AG08395 (cell line): ENCODE data around the gene TNFAIP1.
A peak's percentile ranks its signal among the peaks of the same experiment; 100 is the strongest.
"Not testable (repeated sequence)": the region's sequence is repeated elsewhere in the genome, so short reads cannot be mapped to it uniquely, and the experiment has no call there.

Experiments used
- DNase-seq: peaks from one replicate; pipeline ENCODE4 v3.0.0; 2012; ENCODE audit warnings: mixed read lengths, low spot score

Gene TNFAIP1, protein sequence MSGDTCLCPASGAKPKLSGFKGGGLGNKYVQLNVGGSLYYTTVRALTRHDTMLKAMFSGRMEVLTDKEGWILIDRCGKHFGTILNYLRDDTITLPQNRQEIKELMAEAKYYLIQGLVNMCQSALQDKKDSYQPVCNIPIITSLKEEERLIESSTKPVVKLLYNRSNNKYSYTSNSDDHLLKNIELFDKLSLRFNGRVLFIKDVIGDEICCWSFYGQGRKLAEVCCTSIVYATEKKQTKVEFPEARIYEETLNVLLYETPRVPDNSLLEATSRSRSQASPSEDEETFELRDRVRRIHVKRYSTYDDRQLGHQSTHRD

DNA sequence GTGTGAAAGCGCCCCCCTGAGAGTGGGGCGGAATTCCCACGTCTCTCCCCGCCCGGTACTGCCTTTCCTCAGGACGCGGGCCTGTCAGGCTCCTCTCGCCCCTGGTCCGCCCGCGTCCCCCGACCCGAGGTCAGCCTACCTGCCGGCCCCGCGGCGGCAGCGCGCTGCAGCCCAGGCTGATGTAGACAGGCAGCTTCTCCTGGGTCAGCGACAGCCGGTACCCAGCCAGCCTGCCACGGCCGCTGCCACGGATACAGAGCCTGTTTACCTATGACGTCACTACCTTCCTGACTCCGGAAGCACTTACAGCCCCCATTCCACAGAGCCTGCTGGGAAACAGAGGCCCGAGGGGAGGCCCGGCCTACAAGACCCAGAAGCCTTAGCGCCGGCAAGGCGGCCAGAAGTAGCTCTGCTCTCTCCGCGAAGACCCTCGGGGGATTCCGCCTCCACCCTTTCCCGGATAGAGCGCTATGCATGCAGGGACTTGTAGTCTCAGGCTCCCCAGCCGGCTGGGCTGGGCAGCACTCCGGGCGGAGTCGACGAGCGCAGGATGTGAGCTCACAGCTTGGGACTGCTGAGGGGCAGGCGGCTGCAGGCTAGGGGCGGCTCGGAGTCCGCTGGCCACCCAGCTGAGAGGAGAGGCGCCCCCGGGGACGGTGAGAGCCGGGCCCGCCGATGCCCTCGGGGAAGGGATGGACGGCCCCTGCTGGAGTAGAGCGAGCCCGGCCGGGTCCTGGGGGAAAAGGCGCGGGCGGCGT, at the start of gene TNFAIP1, which contains the start of gene IFT20:
TNFAIP1 (plus strand) TSS at position 561 of the 758 bp plus-strand sequence. CDS start 3,761 bp downstream, outside the sequence.
IFT20 (minus strand) TSS at position 272 of the 758 bp plus-strand sequence. CDS start 3,487 bp downstream, outside the sequence.
- DNase-seq: peak; percentile 96

DNA sequence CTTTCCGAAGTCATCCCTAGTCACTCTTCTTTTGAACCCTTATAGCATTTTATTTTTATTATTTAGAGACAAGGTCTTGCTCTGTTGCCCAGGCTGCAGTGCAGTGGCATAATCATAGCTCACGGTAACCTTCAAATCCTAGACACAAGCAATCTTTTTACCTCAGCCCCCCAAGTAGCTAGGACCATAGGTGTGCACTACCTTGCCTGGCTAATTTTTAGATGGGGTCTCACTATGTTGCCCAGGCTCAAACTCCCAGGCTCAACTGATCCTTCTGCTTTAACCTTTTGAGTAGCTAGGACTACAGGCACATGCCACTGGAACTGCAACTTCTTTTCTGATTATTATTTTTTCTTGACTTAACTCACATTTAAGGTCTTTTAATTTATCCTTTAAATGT, 49.6 kb upstream of the TNFAIP1 start:
- no peak for DNase-seq

DNA sequence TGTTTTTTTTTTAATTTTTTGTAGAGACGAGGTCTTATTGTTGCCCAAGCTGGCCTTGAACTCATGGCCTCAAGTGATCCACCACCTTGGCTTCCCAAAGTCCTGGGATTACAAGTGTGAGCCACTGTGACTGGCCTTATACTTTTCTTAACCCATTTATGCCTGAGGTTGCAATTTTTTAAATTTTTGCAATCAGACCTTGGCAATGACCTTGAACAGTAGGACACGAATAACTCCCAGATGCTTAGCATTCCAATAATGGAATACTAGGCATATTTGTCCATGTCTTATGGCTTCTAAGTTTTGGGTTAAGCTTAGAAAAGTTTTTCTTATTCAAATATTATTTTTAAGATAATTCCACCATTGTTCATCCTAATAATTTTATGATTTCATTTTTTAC, 44.9 kb upstream of the TNFAIP1 start:
- no peak for DNase-seq

DNA sequence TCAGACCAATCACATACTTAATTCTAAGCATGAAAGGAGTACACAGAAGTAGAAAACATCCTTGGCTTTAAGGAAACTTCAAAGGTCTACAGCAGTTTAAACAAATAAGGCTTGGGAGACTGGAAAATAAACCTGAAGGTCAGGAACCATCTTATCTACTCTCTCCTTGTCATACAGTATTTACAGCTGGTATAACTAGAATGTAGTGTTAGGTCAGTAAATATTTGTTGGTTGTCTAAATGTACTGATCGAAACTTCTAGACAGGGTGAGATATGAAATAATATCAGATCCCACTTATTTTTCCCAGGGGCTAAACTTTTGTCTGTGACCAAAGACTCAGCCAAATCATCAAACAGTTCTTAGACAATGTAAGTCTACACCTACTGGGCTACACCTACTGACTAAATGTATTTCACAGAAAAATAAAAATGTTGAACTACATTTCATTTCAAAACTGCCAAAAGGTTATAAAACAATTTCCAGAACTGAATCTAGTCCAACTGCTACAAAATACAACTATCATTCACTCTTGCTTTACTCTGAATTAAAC, 43.7 kb upstream of the TNFAIP1 start:
- no peak for DNase-seq

DNA sequence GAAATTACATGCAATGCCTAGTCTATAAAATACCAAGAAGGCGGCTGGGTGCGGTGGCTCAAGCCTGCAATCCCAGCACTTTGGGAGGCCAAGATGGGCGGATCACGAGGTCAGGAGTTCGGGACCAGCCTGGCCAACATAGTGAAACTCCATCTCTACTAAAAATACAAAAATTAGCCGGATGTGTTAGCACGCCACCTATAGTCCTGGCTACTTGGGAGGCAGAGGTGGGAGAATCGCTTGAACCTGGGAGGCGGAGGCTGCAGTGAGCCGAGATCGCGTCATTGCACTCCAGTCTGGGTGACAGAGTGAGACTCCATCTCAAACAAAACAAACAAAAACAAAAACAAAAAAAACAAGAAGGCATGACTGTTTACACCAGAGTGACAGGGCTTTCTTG, 42.7 kb upstream of the TNFAIP1 start:
- not testable (repeated sequence) for DNase-seq

DNA sequence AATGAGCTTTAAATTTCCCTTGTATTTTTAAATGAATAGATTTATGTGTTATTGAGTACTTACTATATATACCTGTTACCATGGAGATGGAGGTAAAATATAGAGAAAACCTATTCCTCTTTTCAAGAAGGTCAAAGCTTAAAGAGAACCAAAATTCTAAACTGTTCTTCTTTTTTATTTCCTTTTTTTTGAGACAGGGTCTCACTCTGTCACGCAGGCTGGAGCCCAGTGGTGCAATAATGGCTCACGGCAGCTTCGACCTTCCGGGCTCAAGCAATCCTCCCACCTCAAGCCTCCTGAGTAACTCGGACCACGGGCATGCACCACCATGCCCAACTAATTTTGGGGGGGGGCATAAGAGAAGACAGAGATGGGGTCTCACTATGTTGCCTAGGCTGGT, 41.6 kb upstream of the TNFAIP1 start:
- no peak for DNase-seq

DNA sequence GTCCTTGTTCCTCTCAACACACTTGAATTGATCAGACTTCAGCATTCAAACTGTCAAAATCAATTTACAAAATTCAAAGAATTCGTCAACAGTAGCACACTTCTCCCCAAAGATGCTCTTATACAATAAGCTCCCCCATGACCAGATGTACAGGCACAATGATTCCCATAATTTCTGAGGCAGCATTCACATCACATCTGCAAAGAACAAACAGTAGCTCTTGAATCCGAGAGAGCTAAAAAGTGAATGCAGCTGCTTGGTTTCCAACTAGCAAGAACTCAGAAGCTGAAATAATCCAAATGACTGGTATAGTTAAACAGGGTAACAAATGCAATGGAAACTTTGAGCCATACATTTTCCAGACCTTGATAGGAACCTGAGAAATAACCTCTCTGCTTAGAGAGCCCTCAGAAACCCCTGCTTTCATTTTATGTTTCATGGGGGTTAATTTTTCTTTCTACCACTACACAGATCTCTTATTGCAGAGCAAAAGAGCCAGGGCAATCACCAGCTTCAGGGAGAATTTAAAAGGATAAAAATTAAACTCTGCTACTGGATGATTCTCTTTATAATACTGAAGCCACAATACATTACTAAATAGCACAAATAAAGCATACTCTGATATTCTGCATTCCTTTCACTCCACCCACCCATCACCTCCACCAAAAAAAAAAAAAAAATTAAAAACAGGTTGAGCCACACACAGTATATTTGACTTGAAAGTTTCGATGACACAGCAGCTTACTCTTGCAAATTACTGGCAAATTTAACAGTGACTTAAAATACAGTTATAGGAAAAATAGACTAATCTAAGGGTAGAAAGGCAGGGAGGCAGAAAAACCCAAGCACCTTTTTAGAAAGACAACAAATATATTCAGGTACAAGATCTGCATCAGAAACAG, 39.6 kb upstream of the TNFAIP1 start:
- no peak for DNase-seq

DNA sequence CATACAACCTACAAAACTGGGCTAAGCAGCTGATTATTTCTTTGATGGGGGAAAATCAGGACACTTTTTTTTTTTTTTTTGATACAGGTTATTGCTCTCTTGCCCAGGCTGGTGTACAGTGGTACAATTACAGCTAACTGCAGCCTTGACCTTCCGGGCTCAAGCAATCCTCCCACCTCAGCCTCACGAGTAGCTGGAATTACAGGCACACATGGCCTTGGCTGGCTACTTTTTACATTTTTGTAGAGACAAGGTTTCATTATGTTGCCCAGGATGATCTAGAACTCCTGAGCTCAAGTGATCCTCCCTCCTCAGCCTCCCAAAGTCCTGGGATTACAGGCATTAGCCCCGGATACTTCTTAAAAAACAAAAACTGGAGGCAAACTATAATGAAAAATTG, 37.1 kb upstream of the TNFAIP1 start:
- DNase-seq: no peak

DNA sequence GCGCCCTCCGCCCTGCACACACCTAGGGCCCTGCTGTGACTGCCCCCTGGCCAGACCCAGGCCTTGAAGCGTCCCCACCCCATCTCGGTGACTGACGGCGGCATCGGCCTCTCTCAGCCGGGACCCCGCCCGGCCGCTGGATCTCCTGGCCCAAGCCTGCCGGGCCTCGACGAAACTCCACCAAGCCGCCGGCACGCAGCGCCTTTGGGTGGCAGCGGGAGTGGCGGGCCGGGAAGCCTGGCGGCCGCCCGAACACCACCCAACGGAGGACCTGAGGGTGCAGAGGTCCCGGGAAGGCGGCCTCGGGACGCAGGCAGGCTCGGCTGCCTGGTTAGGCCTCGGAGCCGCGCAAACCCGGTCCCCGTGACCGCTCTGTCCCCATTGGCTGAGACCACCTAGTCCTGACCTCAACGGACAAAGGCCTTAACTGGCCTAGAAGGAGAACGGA, 28.6 kb upstream of the TNFAIP1 start:
- DNase-seq: no peak

DNA sequence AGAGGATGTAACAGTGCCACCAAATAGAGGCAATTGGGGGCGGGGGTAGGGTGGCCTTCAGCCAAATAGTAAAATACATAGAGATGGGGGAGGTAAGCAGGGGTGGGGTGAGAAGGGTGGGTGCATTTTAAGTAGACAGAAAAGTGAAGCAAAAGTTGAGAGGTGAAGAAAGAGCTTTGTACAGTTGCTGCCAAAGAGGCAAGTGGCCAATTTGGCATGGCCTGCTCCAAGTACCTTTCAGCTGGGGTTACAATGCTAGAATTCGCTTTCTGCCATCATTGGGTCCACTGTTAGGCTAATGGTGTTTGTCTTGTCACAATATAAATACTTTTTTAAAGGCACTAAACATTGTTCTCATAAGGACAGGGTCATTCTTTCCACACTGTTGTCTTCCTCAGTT, 21.7 kb upstream of the TNFAIP1 start:
- no peak for DNase-seq

DNA sequence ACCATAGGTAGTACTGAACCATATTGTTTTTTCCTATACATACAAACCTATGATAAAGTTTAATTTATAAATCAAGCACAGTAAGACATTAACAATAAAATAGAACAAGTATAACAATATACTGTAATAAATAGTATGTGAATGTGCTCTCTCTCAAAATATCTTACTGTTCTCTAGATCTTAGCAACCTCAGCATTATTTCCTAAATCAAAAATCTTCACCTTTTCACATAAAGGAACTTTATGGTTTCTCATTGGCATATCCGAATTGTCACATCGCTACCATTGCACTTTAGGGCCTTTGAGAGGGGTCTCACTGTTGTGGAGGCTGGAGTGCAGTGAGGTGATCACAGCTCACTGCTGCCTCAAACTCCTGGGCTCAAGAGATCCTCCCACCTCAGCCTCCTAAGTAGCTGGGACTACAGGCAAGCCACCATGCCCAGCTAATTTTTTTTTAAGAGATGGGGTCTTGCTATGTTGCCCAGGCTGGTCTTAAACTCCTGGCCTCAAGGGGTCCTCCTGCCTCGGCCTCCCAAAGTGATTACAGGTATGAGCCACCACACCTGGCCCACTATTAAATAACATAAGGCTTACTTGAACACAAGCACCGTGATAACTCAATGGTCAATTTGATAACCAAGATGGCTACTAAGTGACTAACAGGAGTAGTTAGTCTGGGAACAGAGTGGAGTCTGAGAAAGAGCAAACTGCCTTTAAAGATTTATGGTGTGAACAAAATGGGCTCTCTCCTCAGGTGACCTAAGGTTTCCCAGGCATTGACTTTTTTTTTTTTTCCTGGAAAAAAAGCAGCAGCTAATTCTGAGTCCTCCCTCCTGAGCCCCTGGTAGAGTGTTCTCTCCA, 19.5 kb upstream of the TNFAIP1 start:
- DNase-seq: no peak

DNA sequence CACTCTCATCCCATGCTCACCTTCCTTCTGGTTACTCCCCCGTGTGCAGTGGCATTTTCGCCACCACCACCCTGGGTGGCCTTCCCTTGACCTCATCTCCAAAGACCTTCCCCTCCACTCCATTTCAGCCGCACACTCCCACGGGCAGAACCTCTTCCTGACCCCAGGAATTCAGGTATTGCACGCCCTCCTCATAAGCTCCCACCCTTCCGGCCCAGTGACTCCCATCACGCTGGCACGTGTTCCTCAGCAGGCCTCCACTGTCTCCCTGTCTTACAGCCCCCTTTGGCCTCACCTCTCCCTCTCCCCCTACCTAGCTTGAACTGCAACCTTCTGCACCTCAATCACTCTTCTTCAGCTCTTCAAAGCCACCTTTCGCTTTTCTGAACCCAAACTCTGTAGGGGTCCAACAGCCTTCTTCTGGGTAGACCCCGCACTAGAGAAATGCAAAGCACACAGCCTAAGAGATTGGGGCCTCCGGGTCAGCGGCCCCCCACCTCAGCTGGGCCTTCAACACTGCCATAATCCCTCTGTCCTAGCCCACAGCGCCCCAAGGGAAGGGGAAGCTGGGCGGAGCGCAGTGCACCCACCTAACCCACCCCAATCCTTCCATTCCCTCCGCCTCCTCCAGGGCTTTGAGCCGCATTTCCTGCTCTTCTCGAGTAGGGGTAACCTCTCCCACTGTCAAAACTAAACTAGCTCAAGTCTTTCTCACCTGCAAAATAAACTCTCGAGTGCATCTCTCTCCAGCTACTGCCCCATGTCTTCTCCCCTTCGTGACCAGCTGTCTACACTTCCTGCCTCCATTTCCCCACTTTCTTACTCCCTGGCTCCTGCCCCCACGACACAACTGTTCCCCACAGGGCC, 18.2 kb upstream of the TNFAIP1 start:
- no peak for DNase-seq

DNA sequence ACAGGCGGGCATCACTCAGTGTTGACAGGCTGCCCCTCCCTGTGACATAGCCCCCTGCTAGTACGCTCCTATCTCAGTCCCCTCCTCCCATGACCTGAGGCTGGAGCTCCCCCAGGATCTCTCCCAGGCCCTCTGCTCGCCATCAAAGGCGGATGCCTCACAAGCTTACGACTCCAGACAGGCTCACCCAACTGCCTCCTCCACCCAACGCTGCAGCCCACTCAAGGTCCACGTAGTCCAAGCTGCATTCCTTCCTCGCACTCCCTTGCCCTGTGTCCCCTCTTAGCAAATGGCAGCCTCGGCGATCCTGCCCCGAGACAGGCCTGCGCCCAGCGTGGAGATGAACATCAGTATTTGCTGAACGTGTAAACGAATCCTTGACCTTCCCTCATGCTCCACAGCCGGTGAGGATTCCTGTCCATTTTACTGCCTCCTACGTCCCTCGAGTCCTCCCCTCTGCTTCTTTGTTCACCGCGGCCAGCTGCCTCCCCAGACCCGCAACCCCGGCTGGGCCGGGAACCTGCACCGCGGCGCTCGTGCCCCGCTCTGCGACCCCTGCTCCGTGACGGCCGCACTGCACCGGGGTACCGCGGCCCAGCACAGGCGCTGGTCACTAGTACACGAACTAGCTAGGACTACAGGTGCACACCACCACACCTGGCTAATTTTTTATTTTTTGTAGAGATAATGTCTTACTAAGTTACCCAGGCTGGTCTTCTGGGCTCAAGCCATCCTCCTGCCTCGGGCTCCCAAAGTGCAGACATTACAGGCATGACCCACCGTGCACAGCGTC, 17.4 kb upstream of the TNFAIP1 start:
- DNase-seq: no peak

DNA sequence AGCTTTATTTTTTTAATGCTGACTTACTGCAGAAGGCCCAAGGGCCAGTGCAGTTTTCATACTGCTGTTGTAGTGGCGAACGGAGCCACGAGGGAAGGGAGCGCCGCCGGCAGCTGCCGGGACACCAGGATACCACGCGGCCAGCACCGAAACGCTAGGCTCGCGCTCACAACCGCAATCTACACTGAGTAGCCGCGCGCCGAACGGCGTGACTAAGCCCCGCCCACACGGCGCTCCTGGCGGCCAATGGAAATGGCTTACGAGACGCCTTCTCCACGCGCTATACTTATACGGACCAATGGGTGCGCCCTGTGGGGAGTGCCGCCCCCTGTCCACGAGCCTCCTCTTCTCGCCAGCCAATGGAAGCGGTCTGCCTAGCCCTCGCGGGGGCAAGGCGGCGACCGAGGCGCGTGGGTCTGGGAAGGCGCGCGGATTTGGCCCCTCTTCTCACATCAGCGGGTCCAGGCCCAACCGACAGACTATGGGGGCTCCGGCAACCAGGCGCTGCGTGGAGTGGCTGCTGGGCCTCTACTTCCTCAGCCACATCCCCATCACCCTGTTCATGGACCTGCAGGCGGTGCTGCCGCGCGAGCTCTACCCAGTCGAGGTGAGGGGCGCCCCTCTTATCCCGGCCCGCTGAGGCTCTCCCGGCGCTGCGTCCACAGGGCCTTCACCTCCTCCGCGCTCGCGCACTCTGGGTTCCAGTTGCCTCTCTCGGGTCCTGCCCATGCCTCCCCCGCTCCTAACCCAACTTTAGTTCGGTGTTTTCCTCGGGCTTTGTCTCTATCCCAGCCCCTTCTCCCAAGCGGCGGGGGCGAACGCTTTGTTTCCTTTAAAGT, 16.6 kb upstream of the TNFAIP1 start, which contains the start of gene TMEM97:
TMEM97 (plus strand) TSS at position 442 of the 839 bp plus-strand sequence; CDS start at position 482, 40 bp downstream.
- DNase-seq: peak; percentile 97

DNA sequence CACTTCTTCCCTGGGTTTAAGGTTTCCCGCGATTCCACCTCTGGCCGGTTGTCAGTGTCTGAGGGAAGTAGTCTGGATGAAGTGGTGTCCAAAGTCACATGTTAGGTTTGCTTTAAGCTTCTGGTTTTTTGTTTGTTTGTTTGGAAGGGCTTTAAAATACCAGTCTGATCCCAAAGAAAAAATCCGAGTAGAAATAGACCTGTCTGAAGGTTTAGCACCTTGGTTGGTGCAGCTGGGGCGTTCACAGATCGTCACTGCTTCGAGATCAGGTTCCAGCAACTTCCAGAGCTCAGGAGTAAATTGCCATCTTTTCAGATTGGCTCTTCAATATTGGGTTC, 16.0 kb upstream of the TNFAIP1 start:
- no peak for DNase-seq

DNA sequence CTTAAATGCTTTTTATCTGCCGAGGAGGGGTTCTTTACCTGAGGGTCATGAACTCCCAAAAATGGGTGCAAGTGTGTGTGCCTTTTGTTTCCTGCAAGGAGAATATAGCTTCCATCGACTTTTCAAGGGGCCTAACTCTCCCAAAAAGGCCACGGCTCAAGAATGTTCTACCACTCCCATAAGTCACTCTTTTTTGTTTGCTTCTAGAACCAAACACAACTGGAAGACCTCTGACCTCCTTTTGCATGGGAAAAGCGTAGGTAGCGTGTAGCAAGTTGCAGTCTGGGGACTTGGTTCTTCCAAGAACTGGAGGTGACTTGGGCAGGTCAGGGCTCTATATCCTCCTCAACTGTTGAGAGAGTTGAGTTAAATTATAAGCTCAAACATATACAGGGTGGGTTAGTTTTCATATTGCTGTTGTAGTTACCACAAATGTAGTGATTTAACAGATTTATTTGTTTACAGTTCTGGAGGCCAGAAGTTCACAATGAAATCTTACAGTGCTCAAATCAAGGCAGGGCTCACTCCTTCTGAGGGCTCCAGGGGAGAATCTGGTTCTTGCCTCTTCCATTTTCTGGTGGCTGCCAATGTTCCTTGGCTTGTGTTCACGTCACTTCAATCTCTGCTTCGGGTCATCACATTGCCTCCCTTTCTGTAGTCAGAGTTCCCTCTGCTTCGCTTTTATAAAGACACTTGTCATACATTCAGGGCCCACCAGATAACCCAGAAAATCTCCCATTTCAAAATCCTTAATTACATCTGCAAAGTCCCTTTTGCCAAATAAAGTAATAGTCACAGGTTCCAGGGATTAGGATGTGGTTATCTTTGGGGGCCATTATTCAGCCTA, 15.1 kb upstream of the TNFAIP1 start:
- no peak for DNase-seq

DNA sequence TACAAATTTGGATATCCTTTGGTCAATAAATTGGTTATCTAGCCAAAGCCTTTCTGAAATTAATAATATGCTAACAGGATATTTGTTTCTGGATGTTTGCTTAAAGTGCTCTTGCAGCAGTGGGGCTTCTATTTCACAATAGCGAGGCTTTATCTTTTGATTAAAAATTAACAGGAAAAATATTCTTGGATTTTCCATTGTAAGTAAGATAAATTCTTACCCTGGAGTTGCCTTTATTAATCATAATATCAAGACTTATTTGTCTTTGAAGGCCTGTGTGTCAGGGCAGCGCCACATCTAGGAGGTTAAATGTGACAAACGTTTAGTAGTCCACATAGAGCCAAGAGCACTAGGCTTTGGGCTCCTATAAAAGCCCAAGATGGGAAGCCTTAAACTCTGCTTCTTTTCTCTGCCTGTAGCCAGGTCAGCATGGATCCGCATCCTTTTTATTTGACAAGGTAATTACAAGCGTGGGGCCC, 11.3 kb upstream of the TNFAIP1 start:
- no peak for DNase-seq
